Activated CD4-positive, alpha-beta T cell treated with anti-CD3 and anti-CD28 coated beads, Interleukin-2, amount 50 U/mL, for 1 hour (primary cell): Measurements from ENCODE around the gene SERINC5.
"Not testable (repeated sequence)": the region's sequence is repeated elsewhere in the genome, so short reads cannot be mapped to it uniquely, and the experiment has no call there.

Source experiments
- DNase-seq: peaks from one replicate; pipeline ENCODE4 v3.0.0-alpha.2; 2020

The SERINC5 gene

GRCh38 chr5:80225189-80225933, 30.5 kb downstream of the SERINC5 start:
- no peak for DNase-seq

- DNase-seq, result no peak
These were observed 32.3 kb downstream of the SERINC5 start for GRCh38 chr5:80223561-80223960.

GRCh38 chr5:80220245-80220897, 35.5 kb downstream of the SERINC5 start:
- peak; percentile 26 for DNase-seq

- no peak for DNase-seq
These were observed 36.5 kb downstream of the SERINC5 start for GRCh38 chr5:80219391-80219790.

- DNase-seq, result no peak
These were observed 38.2 kb downstream of the SERINC5 start for GRCh38 chr5:80217667-80218066.

GRCh38 chr5:80216753-80217596, 38.9 kb downstream of the SERINC5 start:
- no peak for DNase-seq

- DNase-seq, result no peak
These were observed 39.8 kb downstream of the SERINC5 start for GRCh38 chr5:80216096-80216495.

GRCh38 chr5:80215523-80215922, 40.3 kb downstream of the SERINC5 start:
- no peak for DNase-seq

- DNase-seq, result no peak
These were observed 42.4 kb downstream of the SERINC5 start for GRCh38 chr5:80213466-80213865.

- DNase-seq, result no peak
These were observed 43.6 kb downstream of the SERINC5 start for GRCh38 chr5:80212171-80212667.

GRCh38 chr5:80211327-80211726, 44.5 kb downstream of the SERINC5 start:
- DNase-seq, result no peak

GRCh38 chr5:80210014-80210413, 45.8 kb downstream of the SERINC5 start:
- no peak for DNase-seq

GRCh38 chr5:80208381-80208780, 47.5 kb downstream of the SERINC5 start:
- DNase-seq, result no peak

GRCh38 chr5:80207832-80208231, 48.0 kb downstream of the SERINC5 start:
- DNase-seq, result no peak

- no peak for DNase-seq
These were observed 49.6 kb downstream of the SERINC5 start for GRCh38 chr5:80206282-80206681.

- DNase-seq, result no peak
These were observed 50.0 kb downstream of the SERINC5 start for GRCh38 chr5:80205846-80206245.

- no peak for DNase-seq
These were observed 50.8 kb downstream of the SERINC5 start for GRCh38 chr5:80204808-80205614.

GRCh38 chr5:80201763-80202162, 54.1 kb downstream of the SERINC5 start:
- DNase-seq, result not testable (repeated sequence)

- DNase-seq, result no peak
These were observed 56.9 kb downstream of the SERINC5 start for GRCh38 chr5:80198920-80199319.

GRCh38 chr5:80198399-80198798, 57.4 kb downstream of the SERINC5 start:
- DNase-seq, result no peak

GRCh38 chr5:80195837-80196400, 59.9 kb downstream of the SERINC5 start:
- DNase-seq, result no peak

GRCh38 chr5:80194468-80194867, 61.4 kb downstream of the SERINC5 start:
- no peak for DNase-seq
